SK-N-SH treated with all-trans-retinoic acid at 6 μM for 48 hours (cell line): ENCODE measurements around the gene BTLA.

Experiments used
- ARNTL ChIP-seq: fragments of 450-650 bp; formaldehyde crosslinking; IDR thresholded peaks from 2 replicates; pipeline ENCODE4 v1.5.0; 2020; ENCODE audit warnings: low read depth, mild to moderate bottlenecking, moderate library complexity, borderline replicate concordance
- PATZ1 ChIP-seq: fragments of 250-450 bp; sonication (Bioruptor Pico); IDR thresholded peaks from 2 replicates; pipeline ENCODE4 v1.8.0; 2020; ENCODE audit warnings: mild to moderate bottlenecking, moderate library complexity, borderline replicate concordance
- SNAI2 ChIP-seq: fragments of 250-450 bp; sonication (Bioruptor Pico); IDR thresholded peaks from 2 replicates; pipeline ENCODE4 v1.5.0; 2020; ENCODE audit warnings: mild to moderate bottlenecking, moderate library complexity
- ZFP3 ChIP-seq: fragments of 250-450 bp; sonication (Bioruptor Pico); IDR thresholded peaks from 2 replicates; pipeline ENCODE4 v1.5.0; 2020; ENCODE audit warnings: mild to moderate bottlenecking, moderate library complexity
- ZFP30 ChIP-seq: fragments of 450-650 bp; formaldehyde crosslinking; IDR thresholded peaks from 2 replicates; pipeline ENCODE4 v1.5.0; 2022; ENCODE audit warnings: mild to moderate bottlenecking, moderate library complexity
- ZNF565 ChIP-seq: fragments of 450-650 bp; formaldehyde crosslinking; conservative IDR thresholded peaks from 2 replicates; pipeline ENCODE4 v1.5.0; 2020; ENCODE audit warnings: low read depth, mild to moderate bottlenecking, moderate library complexity
- TF ChIP-seq, protein P1 (sequence below): fragments of 250-450 bp; sonication (Bioruptor Pico); IDR thresholded peaks from 2 replicates; pipeline ENCODE4 v1.5.0; 2020; ENCODE audit warnings: mild to moderate bottlenecking, moderate library complexity
- TF ChIP-seq, protein P2 (sequence below): fragments of 250-450 bp; sonication (Bioruptor Pico); IDR thresholded peaks from 2 replicates; pipeline ENCODE4 v1.5.1; 2020; ENCODE audit warnings: low read depth, mild to moderate bottlenecking, moderate library complexity

DNA sequence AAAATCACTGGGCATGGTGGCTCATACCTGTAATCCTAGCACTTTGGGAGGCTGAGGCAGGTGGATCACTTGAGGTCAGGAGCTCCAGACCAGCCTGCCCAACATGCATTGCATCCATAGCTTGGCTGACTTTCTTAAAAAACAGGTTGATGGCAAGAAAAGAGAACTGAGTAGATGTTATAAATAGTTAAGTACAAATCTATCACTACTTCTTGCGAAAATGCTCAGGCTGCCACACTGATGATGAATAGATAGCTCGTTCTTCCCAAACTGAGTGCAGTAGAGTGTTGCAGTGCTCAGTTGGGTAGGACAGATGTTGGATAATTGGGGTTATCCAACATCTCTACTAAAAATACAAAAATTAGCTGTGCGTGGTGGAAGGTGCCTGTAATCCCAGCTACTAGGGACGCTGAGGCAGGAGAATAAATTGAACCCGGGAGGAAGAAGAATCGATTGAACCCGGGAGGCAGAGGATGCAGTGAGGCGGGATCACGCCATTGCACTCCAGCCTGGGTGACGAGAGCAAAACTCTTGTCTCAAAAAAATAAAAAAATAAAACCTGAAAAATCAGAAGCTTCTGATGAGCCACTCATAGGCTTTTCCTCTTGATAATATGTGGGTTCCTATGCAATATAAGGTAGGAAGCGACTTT is 1.2 kb downstream of the BTLA start:
- TF ChIP-seq, protein P1, sequence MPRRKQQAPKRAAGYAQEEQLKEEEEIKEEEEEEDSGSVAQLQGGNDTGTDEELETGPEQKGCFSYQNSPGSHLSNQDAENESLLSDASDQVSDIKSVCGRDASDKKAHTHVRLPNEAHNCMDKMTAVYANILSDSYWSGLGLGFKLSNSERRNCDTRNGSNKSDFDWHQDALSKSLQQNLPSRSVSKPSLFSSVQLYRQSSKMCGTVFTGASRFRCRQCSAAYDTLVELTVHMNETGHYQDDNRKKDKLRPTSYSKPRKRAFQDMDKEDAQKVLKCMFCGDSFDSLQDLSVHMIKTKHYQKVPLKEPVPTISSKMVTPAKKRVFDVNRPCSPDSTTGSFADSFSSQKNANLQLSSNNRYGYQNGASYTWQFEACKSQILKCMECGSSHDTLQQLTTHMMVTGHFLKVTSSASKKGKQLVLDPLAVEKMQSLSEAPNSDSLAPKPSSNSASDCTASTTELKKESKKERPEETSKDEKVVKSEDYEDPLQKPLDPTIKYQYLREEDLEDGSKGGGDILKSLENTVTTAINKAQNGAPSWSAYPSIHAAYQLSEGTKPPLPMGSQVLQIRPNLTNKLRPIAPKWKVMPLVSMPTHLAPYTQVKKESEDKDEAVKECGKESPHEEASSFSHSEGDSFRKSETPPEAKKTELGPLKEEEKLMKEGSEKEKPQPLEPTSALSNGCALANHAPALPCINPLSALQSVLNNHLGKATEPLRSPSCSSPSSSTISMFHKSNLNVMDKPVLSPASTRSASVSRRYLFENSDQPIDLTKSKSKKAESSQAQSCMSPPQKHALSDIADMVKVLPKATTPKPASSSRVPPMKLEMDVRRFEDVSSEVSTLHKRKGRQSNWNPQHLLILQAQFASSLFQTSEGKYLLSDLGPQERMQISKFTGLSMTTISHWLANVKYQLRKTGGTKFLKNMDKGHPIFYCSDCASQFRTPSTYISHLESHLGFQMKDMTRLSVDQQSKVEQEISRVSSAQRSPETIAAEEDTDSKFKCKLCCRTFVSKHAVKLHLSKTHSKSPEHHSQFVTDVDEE = no peak
- TF ChIP-seq, protein P2, sequence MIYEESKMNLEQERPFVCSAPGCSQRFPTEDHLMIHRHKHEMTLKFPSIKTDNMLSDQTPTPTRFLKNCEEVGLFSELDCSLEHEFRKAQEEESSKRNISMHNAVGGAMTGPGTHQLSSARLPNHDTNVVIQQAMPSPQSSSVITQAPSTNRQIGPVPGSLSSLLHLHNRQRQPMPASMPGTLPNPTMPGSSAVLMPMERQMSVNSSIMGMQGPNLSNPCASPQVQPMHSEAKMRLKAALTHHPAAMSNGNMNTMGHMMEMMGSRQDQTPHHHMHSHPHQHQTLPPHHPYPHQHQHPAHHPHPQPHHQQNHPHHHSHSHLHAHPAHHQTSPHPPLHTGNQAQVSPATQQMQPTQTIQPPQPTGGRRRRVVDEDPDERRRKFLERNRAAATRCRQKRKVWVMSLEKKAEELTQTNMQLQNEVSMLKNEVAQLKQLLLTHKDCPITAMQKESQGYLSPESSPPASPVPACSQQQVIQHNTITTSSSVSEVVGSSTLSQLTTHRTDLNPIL (CRISPR knock-in tag) = no peak
- TF ChIP-seq ZNF565 (CRISPR knock-in tag) (no peak), ZFP3 (CRISPR knock-in tag) (no peak), ARNTL (no peak), SNAI2 (CRISPR knock-in tag) (no peak), PATZ1 (CRISPR knock-in tag) (no peak), ZFP30 (CRISPR knock-in tag) (no peak)
